ENCODE results near the gene SMAD2. TPM values are rescaled to one million over a fixed set of nuclear protein-coding genes. Genes with fewer than 3 reads are reported as not detected.

The SMAD2 gene
- total RNA-seq, 4 donors from 2014 or later, result 47.4 to 116 (median 72.2) TPM

GRCh38 chr18:47912343-47912742 lies 18.1 kb downstream of the SMAD2 start:
- no peak for TF ChIP-seq CTCF (IDR thresholded peaks at IDR 0.05)
- DNase-seq (ENCODE audit: low spot score) (no peak), ATAC-seq (ENCODE audit: low FRiP score) (no peak)

- no peak for ATAC-seq (ENCODE audit: low FRiP score)
- DNase-seq (ENCODE audit: low spot score), result no peak
These were observed 18.6 kb downstream of the SMAD2 start for GRCh38 chr18:47911877-47912276.

GRCh38 chr18:47909484-47909883 lies 21.0 kb downstream of the SMAD2 start:
- no peak for DNase-seq (ENCODE audit: low spot score)
- no peak for TF ChIP-seq CTCF (IDR thresholded peaks at IDR 0.05)
- ATAC-seq (ENCODE audit: low FRiP score), result no peak

More at GRCh38 chr18:47911877-47912276, 18.6 kb downstream of the SMAD2 start:
- TF ChIP-seq CTCF (IDR thresholded peaks at IDR 0.05), result no peak

GRCh38 chr18:47908592-47908991 lies 21.9 kb downstream of the SMAD2 start:
- DNase-seq (ENCODE audit: low spot score) (no peak), ATAC-seq (ENCODE audit: low FRiP score) (no peak)
- TF ChIP-seq CTCF (IDR thresholded peaks at IDR 0.05), result no peak

GRCh38 chr18:47906408-47906807 lies 24.1 kb downstream of the SMAD2 start:
- ATAC-seq (ENCODE audit: low FRiP score), result no peak
- no peak for DNase-seq (ENCODE audit: low spot score)
- no peak for TF ChIP-seq CTCF (IDR thresholded peaks at IDR 0.05)

GRCh38 chr18:47903809-47904208 lies 26.6 kb downstream of the SMAD2 start:
- no peak for TF ChIP-seq CTCF (IDR thresholded peaks at IDR 0.05)

GRCh38 chr18:47901624-47902362 lies 28.7 kb downstream of the SMAD2 start:
- ATAC-seq (ENCODE audit: low FRiP score) (no peak), DNase-seq (ENCODE audit: low spot score) (no peak)
- TF ChIP-seq CTCF (IDR thresholded peaks at IDR 0.05), result no peak

More at GRCh38 chr18:47903809-47904208, 26.6 kb downstream of the SMAD2 start:
- no peak for ATAC-seq (ENCODE audit: low FRiP score)
- DNase-seq (ENCODE audit: low spot score), result no peak

Measured in omental fat pad (tissue), 4 donors.